Measurements from ENCODE around the gene FARP1. TPM values are rescaled to one million over a fixed set of nuclear protein-coding genes. Genes with fewer than 3 reads are reported as not detected.

FARP1 gene
- total and polyA plus RNA-seq, 10 of the 15 experiments (the other 5 are each of a cell fraction or from before 2014, with no cell fraction given) = 0.17 to 6.9 (median 0.68) TPM

DNA sequence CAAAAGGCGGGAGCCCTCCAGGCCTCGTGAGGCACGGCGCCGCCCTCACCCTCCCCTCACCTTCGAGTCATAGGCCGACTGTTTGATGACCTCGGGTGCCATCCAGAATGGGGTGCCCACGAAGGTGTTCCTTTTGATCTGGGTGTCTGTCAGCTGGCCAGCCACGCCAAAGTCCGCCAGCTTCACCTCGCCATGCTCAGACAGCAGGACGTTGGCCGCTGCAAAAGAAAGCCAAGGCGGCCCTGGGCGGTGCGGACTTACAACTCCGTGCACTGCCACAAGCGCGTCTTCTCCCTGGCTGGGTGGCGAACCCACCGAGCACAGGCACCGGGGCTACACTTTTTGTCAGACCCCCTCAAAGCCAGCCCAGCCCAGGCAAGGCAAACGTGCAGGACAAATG lies 331.9 kb downstream of the FARP1 start (continued):
- TF ChIP-seq ESRRA (IDR thresholded peaks at IDR 0.05; ENCODE audit: low read length) (no peak), EED (IDR thresholded peaks at IDR 0.05; ENCODE audit: low read depth) (no peak), SMC3 (IDR thresholded peaks at IDR 0.05; ENCODE audit: borderline replicate concordance, low read length) (no peak), FOXK2 (IDR thresholded peaks at IDR 0.05) (no peak)
- TF ChIP-seq, protein P1, sequence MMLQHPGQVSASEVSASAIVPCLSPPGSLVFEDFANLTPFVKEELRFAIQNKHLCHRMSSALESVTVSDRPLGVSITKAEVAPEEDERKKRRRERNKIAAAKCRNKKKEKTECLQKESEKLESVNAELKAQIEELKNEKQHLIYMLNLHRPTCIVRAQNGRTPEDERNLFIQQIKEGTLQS (IDR thresholded peaks at IDR 0.05; ENCODE audit: borderline replicate concordance, extremely low read depth, low read depth, low read length) = no peak

GRCh38 chr13:98475522-98475921 lies 332.6 kb downstream of the FARP1 start:
- no peak for ATAC-seq
- H3K79me2 ChIP-seq (ENCODE audit: control insufficient read depth, insufficient read depth, low read length) = peaks cover 34% of the 10 kb centered on the region
- FAIRE-seq = no peak
- no peaks in the 10 kb centered on the region; the same call in 1 of the 2 replicates for H4K20me1 ChIP-seq (ENCODE audit: control insufficient read depth, insufficient read depth)
- ChIA-PET CTCF (interaction anchor here (0.8 to 3.3 kb wide), 4 partner anchors 9 to 178 kb away, joined by 3 to 15 read pairs (median 7); no protein-coding TSS in a partner anchor), RAD21 (ENCODE audit: unreplicated experiment) (interaction anchor here (0.6 to 2.2 kb wide), 8 partner anchors 9 to 107 kb away, joined by 3 to 8 read pairs (median 4); no protein-coding TSS in a partner anchor), SMC1A (ENCODE audit: uncharacterized antibody, unreplicated experiment) (interaction anchor here (0.8 to 5.5 kb wide), 6 partner anchors 26 to 178 kb away, joined by 3 to 39 read pairs (median 6); no protein-coding TSS in a partner anchor), POLR2A (interaction anchor here (0.9 to 3.3 kb wide), 4 partner anchors 25 to 74 kb away, joined by 3 to 13 read pairs (median 4); no protein-coding TSS in a partner anchor)
- H3K4me2 ChIP-seq (ENCODE audit: control insufficient read depth, insufficient read depth) = peak overlapping the region; percentile 46; the same call in 1 of the 2 replicates
- in situ Hi-C loops (cut with MboI) = no loop called here
- no peaks in the 10 kb centered on the region for H3K27me3 ChIP-seq (replicated peaks in 1 of 2; ENCODE audit: control insufficient read depth in 2 of 2, insufficient read depth in 2 of 2, low read length in 1 of 2)
- TF ChIP-seq REST (IDR thresholded peaks at IDR 0.05; ENCODE audit: low read depth, low read length) (no peak), RUNX3 (IDR thresholded peaks at IDR 0.05; ENCODE audit: low read length) (no peak), WRNIP1 (IDR thresholded peaks at IDR 0.05; ENCODE audit: borderline replicate concordance, low read depth, low read length) (no peak), HDGF (IDR thresholded peaks at IDR 0.05) (no peak), USF1 (IDR thresholded peaks at IDR 0.05; ENCODE audit: borderline replicate concordance, extremely low read length, insufficient read depth, low read depth, low read length) (no peak), SPI1 (IDR thresholded peaks at IDR 0.05; ENCODE audit: borderline replicate concordance, insufficient read depth, low read depth, low read length) (no peak), TCF7 (IDR thresholded peaks at IDR 0.05; ENCODE audit: borderline replicate concordance) (no peak)
- peak overlapping the region; percentile 67 for H3K27ac ChIP-seq (ENCODE audit: control insufficient read depth, insufficient read depth)
- no peaks in the 10 kb centered on the region for H3K9me3 ChIP-seq (replicated peaks; ENCODE audit: control insufficient read depth, insufficient read depth, low read length)
- H2AFZ ChIP-seq (ENCODE audit: control insufficient read depth, low read depth, low read length) = no peak overlapping the region
- H3K4me1 ChIP-seq (ENCODE audit: control insufficient read depth, insufficient read depth, low read length) = peaks cover 34% of the 10 kb centered on the region
- H3K4me3 ChIP-seq = no peak overlapping the region
- H3K36me3 ChIP-seq (ENCODE audit: control insufficient read depth in 2 of 2, insufficient read depth in 2 of 2, low read length in 1 of 2) = peaks cover 22 to 33% of the 10 kb centered on the region in 2 experiments
- WGBS (ENCODE audit: insufficient coverage, insufficient replicate concordance, low lambda C conversion rate, missing lambda C conversion rate) = 96% methylated on average over 13 of the region's 13 CpGs
- intact Hi-C loops (cut with micrococcal nuclease; ENCODE audit: unreplicated experiment) = no loop called here
- peak overlapping the region; percentile 6; the same call in 1 of the 2 replicates for H3K9ac ChIP-seq (ENCODE audit: control insufficient read depth, insufficient read depth, low read length)
- no peak for DNase-seq (ENCODE audit: low read depth, low spot score)
- no TSS peak for BruUV-seq (replicated peaks)
